HUES48 (cell line): ENCODE data around the gene CD86.

ENCODE experiments used
- H3K27ac ChIP-seq: one replicate; pipeline ENCODE4 v1.7.0; 2013; ENCODE audit warnings: low read depth, low read length, inconsistent platforms
- H3K27me3 ChIP-seq: 2 replicates; pipeline ENCODE4 v1.6.1; 2013; ENCODE audit warnings: mild to moderate bottlenecking, low read length; ENCODE audit not compliant: control insufficient read depth, insufficient read depth
- H3K36me3 ChIP-seq: 2 replicates; pipeline ENCODE4 v1.6.1; 2013; ENCODE audit warnings: low read length; ENCODE audit not compliant: control insufficient read depth, insufficient read depth
- H3K4me1 ChIP-seq: 2 replicates; pipeline ENCODE4 v1.6.1; 2013; ENCODE audit warnings: mild to moderate bottlenecking, low read length; ENCODE audit not compliant: control insufficient read depth, insufficient read depth
- H3K4me3 ChIP-seq: 2 replicates; pipeline ENCODE4 v1.5.1; 2013; ENCODE audit warnings: mild to moderate bottlenecking, low read depth, low read length
- H3K9ac ChIP-seq: 2 replicates; pipeline ENCODE4 v1.6.1; 2013; ENCODE audit warnings: mild to moderate bottlenecking, low read depth, low read length, moderate library complexity
- H3K9me3 ChIP-seq: 2 replicates; pipeline ENCODE4 v1.6.1; 2013; ENCODE audit warnings: low read length; ENCODE audit not compliant: control insufficient read depth, insufficient read depth

Gene CD86

GRCh38 chr3:122092460-122093165 is 37.5 kb downstream of the CD86 start:
- Histone ChIP-seq H3K27ac (no peak overlapping the region), H3K9ac (no peak overlapping the region), H3K4me1 (no peaks in the 10 kb centered on the region)

DNA sequence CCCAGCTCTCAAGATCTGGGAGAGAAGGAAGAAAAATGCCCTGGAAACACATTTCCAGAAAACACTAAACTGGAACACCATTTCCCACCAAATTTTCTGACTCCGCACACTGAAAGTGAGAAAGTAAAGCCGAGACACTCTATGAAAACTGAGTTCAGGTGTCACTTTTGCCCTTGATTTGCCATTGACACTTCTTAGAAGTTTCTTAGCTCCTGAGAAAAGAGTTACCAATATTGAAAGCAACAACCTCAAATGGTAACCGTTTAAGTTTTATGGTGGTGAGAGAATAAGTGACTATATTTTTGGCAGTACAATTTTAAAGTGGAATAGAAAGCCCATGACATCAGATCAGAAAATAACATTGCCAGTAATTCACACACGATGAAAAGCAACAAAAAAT is 39.0 kb downstream of the CD86 start:
- Histone ChIP-seq H3K9ac (no peak overlapping the region), H3K9me3 (no peaks in the 10 kb centered on the region), H3K4me1 (no peaks in the 10 kb centered on the region), H3K4me3 (no peak overlapping the region), H3K36me3 (no peaks in the 10 kb centered on the region), H3K27me3 (no peaks in the 10 kb centered on the region), H3K27ac (no peak overlapping the region)

More at GRCh38 chr3:122092460-122093165, 37.5 kb downstream of the CD86 start:
- H3K36me3 ChIP-seq = no peaks in the 10 kb centered on the region
- H3K4me3 ChIP-seq = no peak overlapping the region
- H3K9me3 ChIP-seq = no peaks in the 10 kb centered on the region
- no peaks in the 10 kb centered on the region for H3K27me3 ChIP-seq

DNA sequence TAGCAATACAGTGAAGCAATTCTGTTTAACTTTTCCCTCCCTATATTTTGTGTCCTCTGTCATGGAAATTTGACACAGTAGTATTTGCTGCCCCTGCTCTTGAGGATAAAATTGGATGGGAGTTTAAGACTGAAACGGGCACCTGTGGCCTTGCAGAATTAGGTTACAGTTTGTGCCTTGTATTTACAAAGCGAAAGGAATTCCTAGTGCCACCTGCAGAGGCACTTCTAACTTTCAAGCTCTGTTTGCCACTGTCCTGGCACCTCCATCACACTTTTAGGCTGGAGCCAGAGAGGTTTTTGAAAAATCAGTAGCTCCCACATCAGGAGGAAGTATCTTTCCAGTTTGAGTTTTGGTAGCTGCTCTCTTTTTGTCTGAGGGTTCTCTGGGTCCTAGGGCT is 39.5 kb downstream of the CD86 start:
- no peaks in the 10 kb centered on the region for H3K27me3 ChIP-seq
- H3K27ac ChIP-seq = no peak overlapping the region
- H3K9me3 ChIP-seq = no peaks in the 10 kb centered on the region
- H3K4me1 ChIP-seq = no peaks in the 10 kb centered on the region
- no peak overlapping the region for H3K4me3 ChIP-seq
- no peaks in the 10 kb centered on the region for H3K36me3 ChIP-seq
- H3K9ac ChIP-seq = no peak overlapping the region

- no peaks in the 10 kb centered on the region for H3K4me1 ChIP-seq
- no peak overlapping the region for H3K27ac ChIP-seq
- H3K4me3 ChIP-seq = no peak overlapping the region
- no peaks in the 10 kb centered on the region for H3K36me3 ChIP-seq
- H3K9me3 ChIP-seq = no peaks in the 10 kb centered on the region
- no peaks in the 10 kb centered on the region for H3K27me3 ChIP-seq
- no peak overlapping the region for H3K9ac ChIP-seq
Observed at GRCh38 chr3:122097141-122097540, 42.0 kb downstream of the CD86 start.

GRCh38 chr3:122098611-122099010 is 43.4 kb downstream of the CD86 start:
- Histone ChIP-seq H3K4me1 (no peaks in the 10 kb centered on the region), H3K27ac (no peak overlapping the region), H3K4me3 (no peak overlapping the region), H3K9me3 (no peaks in the 10 kb centered on the region), H3K9ac (no peak overlapping the region), H3K27me3 (no peaks in the 10 kb centered on the region), H3K36me3 (no peaks in the 10 kb centered on the region)

DNA sequence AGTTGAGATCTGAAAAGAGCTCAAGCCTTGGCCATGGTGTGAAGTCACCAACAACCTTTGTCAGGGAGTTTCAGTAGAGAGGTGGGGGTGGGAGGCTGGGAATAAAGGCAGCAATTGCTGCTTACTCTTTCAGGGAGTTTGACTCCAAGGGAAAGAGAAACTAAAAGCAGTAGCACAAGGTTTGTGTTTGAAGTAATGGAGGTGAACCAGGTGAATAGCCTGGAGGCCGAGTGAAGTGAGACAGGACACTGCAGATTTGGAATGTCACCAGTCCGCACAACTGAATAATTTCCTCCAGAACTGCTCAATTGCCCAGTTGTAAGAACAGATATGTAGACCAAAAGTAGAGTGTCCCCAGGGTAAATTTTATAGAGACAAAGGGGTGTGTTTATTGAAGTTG is 44.1 kb downstream of the CD86 start:
- Histone ChIP-seq H3K36me3 (no peaks in the 10 kb centered on the region), H3K9me3 (no peaks in the 10 kb centered on the region), H3K9ac (no peak overlapping the region), H3K4me3 (no peak overlapping the region), H3K27ac (no peak overlapping the region), H3K4me1 (no peaks in the 10 kb centered on the region), H3K27me3 (no peaks in the 10 kb centered on the region)

DNA sequence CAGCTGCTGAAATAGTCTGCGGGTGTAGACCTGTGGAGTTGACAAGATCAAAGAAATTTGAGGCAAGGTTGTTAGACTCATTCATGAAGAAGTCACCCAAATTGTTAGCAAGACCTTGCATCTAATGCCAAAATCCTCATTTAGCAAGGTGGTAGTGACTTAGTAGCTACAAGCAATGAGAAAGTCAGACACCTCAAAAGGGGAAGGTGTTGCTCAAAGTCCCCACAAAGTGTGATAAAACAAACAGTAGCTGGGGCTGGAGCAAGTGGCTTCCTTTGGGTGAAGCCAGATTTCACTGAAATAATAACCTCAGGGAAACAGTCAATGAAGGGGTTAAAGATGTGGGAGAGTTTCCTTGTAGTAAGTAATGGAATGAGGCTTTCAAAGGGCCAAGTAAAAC is 44.9 kb downstream of the CD86 start:
- Histone ChIP-seq H3K27me3 (no peaks in the 10 kb centered on the region), H3K4me3 (no peak overlapping the region), H3K9ac (no peak overlapping the region), H3K36me3 (no peaks in the 10 kb centered on the region), H3K27ac (no peak overlapping the region), H3K4me1 (no peaks in the 10 kb centered on the region), H3K9me3 (no peaks in the 10 kb centered on the region)

DNA sequence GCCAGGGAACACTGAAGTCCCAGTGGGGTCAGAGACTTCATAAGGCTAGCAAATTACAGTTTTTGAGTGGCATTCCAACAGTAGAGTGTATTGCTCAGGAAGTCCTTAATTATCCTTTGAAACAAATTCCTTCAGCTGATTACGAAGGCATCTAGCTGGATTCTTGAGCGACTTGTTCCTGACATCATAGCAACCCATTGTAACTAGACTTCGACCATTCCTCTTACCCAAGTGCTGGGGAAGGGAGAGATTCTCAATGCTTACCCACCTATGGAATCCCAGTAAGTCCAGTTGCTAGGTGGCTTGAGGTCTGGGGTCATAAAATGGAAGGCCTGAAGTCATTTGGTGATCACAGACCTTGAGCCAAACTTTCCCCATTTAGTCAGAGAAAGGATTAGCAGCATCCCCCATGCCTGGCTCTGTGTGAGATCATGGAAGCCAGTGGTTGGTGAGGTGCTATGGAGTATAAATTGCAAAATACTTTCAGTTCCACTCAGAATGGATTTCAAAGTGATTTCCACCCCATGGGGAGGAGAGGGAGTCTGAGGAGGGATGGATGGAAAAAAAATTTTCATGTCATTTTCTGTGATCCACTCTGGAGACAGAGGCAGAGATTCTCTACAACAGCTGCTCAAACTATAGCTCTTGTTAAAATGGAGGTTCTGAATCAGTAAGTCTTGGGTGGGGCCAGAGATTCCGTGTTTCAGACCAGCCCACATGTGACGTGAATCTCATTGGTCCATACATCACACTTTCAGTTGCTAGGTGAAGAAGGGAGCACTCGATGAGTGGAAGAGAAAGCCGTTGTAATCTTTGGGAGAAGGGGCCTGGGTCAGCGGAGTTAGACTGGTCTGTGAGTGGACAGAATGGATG is 45.7 kb downstream of the CD86 start:
- Histone ChIP-seq H3K27me3 (no peaks in the 10 kb centered on the region), H3K4me3 (no peak overlapping the region), H3K9ac (no peak overlapping the region), H3K36me3 (no peaks in the 10 kb centered on the region), H3K4me1 (no peaks in the 10 kb centered on the region), H3K27ac (no peak overlapping the region), H3K9me3 (no peaks in the 10 kb centered on the region)

- no peaks in the 10 kb centered on the region for H3K27me3 ChIP-seq
- no peaks in the 10 kb centered on the region for H3K36me3 ChIP-seq
- H3K9me3 ChIP-seq = no peaks in the 10 kb centered on the region
- H3K4me1 ChIP-seq = no peaks in the 10 kb centered on the region
- H3K4me3 ChIP-seq = no peak overlapping the region
- no peak overlapping the region for H3K27ac ChIP-seq
- H3K9ac ChIP-seq = no peak overlapping the region
Observed at GRCh38 chr3:122101646-122102045, 46.5 kb downstream of the CD86 start.

GRCh38 chr3:122102191-122102935 is 47.2 kb downstream of the CD86 start:
- Histone ChIP-seq H3K4me3 (no peak overlapping the region), H3K27ac (no peak overlapping the region), H3K27me3 (no peaks in the 10 kb centered on the region), H3K36me3 (no peaks in the 10 kb centered on the region), H3K9ac (no peak overlapping the region), H3K9me3 (no peaks in the 10 kb centered on the region), H3K4me1 (no peaks in the 10 kb centered on the region)
